Hematopoietic multipotent progenitor cell treated with erythropoietin and hydrocortisone succinate and interleukin-3 and kit ligand, for 15 days (in vitro differentiated cells): Measurements from ENCODE around the gene NAV2.

Experiments used
- DNase-seq: peaks from one replicate; pipeline ENCODE4 v3.0.0-alpha.2; 2015; ENCODE audit warnings: low spot score

The NAV2 gene

DNA sequence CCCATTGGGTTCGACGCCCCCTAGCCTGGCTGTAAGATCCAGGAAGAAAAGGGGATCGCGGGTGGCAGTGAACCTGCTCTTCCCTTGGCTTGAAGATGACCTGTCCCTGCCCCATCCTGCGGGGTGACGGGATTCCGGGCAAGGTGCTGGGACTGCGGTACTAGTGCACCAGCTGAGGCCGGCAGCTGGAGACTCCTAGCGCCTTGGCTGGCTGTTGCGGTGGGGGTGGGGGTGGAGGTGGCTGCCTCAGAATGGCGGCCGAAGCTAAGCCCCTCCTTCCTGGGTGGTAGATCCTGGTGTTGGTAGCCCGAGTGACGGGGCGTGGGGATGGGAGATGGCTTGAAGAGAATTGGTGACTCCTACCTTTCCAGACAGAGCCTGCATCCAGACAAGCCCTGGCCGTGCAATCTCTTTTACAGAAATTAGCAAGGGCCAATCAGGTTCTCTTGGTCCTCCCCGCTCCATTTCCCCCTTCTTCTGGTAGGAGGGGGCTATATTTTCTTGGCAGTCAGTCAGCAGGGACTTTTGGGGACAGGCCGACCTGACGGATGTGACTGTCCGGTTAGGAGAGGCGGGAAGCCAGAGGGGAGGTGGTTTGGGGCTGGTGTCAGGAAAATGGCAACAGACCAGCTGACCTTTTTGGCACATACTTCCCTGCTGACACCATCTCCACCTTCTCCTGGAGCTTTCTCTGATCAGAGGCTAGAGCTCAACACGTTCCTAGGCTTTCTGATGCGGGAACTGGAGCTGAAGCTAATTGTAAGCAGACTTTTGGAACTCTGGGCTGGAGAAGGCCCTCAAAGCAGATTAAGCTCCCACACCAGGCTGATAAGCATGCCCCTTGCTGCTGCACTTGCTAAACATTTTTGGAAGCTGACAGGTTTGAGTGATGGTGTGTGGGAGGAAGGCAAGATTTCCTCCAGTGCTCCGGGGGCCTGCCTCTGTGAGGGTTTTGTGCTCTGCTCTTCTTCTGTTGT, 2.0 kb downstream of the NAV2 start:
- DNase-seq: no peak

- DNase-seq: no peak
These were observed 2.7 kb downstream of the NAV2 start for GRCh38 chr11:19715373-19715772.

DNA sequence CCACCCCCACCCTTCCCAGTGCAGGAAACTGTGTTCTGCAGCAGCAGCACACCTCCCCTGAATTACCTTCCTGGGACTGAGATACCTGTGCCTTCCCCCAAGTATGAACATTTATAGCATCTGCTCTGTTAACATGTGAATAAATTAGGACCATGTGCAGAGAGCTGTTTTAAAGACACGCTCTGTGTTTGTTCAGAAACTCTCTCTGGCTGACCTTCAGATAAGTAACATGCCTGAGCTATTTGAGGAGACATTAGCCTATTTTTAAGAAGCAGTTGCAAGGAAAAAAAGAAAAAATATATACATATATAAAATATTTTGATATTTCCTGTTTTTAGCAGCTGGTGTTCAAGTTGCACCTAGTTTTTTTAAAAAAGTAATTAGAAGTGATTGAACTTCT, 5.4 kb downstream of the NAV2 start:
- no peak for DNase-seq

DNA sequence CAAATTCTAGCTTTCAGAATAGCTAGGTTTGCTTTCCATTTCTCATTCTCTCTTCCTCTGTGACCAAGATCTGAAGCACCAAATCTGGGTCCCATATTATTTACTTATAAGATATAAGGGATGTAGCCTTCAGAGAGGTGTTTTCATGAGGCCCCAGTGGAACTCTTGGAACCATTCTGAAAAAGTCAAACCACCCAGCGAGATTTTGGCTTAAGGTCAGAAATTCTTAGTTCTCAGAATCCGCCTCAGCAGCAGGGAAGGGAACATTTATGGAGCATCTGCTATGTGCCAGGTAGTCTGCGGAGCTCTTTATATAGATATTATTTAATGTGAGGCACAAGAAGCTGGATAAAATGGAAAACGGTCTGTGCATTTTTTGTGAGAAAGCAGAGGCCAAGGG, 6.3 kb downstream of the NAV2 start:
- DNase-seq: no peak

- no peak for DNase-seq
These were observed 7.3 kb downstream of the NAV2 start for GRCh38 chr11:19719960-19720359.

DNA sequence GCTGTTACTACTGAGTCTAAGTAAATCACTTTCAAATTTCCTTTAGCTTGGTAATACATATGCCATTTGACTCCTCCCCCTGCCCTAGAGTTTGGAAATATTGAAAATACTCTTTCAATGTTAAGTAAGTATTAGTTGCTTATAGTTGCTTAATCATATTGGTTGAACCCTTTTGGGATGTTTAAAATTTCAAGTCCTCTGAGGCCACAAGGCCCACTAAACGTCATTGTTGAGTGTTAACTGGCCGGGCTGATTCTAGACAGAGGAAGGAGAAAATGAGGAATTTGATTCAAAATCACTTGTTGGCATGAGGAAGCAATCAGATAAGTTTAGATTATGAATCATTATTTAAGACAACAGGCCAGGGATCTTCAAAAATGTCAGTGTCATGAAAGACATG, 8.5 kb downstream of the NAV2 start:
- DNase-seq: no peak

GRCh38 chr11:19722702-19723101, 10.1 kb downstream of the NAV2 start:
- no peak for DNase-seq

GRCh38 chr11:19723572-19724342, 11.1 kb downstream of the NAV2 start:
- no peak for DNase-seq

GRCh38 chr11:19724765-19725164, 12.1 kb downstream of the NAV2 start:
- no peak for DNase-seq

DNA sequence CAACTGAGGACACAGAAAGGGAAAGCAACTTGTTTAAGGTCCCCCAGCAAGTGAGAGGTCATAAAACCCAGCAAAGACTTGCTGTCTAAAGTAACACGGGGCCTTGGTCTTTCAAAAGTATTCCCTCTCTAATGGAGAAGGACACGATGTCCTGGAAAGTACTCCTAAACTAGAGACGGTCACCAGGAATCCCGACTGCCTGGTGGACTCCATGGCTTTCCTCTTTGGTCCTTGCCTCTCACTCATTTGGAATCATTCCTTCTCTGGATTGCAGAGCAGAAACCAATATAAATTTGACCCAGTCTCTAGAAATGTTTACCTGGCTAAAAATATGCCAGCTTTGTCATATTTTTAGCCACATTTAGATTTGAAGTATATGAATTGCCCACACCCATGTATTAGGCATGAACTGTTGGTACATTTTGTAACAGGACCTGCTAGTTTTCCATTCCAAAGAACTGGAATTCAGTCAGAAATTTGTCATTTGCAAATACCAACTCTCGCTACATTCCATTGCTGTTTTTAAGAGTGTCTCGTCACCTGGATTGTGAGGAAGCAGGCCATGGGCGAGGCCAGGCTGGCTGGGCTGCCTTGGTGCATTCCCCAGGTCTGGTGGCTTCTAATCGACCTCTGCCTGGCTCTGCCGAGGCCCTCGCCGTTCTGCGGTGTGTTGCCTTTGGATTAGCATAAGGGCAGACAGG, 12.9 kb downstream of the NAV2 start:
- no peak for DNase-seq

DNA sequence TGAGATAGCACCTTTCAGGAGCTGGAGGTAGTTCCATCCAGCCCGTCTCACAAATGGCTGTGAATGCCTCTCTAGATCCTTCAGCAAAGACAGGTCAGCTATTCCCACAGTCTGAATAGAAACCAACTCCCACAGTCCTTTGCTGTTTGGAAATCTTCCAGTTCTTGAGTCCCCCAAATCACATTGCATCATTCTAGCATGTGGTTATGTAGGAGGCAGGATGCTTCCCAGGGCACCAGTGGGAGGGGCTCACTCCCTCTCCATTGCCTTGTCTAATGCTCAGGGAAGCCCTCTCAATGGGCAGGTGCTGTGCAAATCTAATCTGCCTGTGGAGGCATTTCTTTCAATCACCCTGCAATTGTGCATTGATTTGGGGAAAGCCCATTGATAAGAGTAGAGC, 14.6 kb downstream of the NAV2 start:
- DNase-seq: no peak

DNA sequence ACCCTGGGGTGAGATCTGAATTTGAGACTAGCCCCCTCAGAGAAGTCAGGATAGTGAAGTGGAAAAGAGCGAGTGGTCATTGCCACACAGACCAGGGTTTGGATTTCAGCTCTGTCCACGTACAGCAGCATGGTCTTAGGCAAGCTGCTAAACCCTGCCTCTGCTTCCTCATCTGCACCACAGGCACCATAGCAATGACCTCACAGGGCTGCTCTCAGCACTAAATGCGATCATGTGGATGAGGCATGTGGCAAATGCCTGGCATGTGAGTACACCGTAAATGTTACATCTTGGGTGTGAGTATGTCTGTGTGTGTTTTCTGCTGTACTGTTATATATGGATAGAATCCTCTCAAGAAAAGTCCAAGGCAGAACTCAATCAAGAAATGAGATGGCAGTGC, 15.8 kb downstream of the NAV2 start:
- DNase-seq: no peak

GRCh38 chr11:19729141-19729540, 16.5 kb downstream of the NAV2 start:
- no peak for DNase-seq

GRCh38 chr11:19730373-19730772, 17.7 kb downstream of the NAV2 start:
- DNase-seq: no peak

- DNase-seq: no peak
These were observed 21.5 kb downstream of the NAV2 start for GRCh38 chr11:19734171-19734570.

GRCh38 chr11:19735157-19735908, 22.7 kb downstream of the NAV2 start:
- no peak for DNase-seq

GRCh38 chr11:19735909-19736498, 23.4 kb downstream of the NAV2 start:
- DNase-seq: no peak

- DNase-seq: no peak
These were observed 24.2 kb downstream of the NAV2 start for GRCh38 chr11:19736831-19737230.

- DNase-seq: no peak
These were observed 24.9 kb downstream of the NAV2 start for GRCh38 chr11:19737575-19737974.

GRCh38 chr11:19738124-19738523, 25.5 kb downstream of the NAV2 start:
- no peak for DNase-seq

GRCh38 chr11:19739872-19740271, 27.2 kb downstream of the NAV2 start:
- DNase-seq: no peak
